Fibroblast of the aortic adventitia (primary cell): Measurements from ENCODE around the gene HMG20A. TPM values are rescaled to one million over a fixed set of nuclear protein-coding genes. Genes with fewer than 3 reads are reported as not detected.
"Not testable (repeated sequence)": the region's sequence is repeated elsewhere in the genome, so short reads cannot be mapped to it uniquely, and the experiment has no call there.

Experiments used
- DNase-seq: peaks from one replicate; pipeline ENCODE4 v3.0.0-alpha.2; 2010; ENCODE audit warnings: low read depth
- H3K4me3 ChIP-seq: 2 replicates; pipeline ENCODE4 v1.5.1; 2011; ENCODE audit warnings: low read depth, mild to moderate bottlenecking, control low read depth, low read length, moderate library complexity
- total RNA-seq: library from RNA; depleted of rRNA; stranded (reverse); fragments of >200 nt; gene quantifications from 2 replicates; pipeline ENCODE4 v1.2.3, GENCODE V29; 2012; ENCODE audit warnings: low replicate concordance
- TF ChIP-seq, protein P1 (sequence below): IDR thresholded peaks from 2 replicates; pipeline ENCODE4 v1.5.1; 2011; ENCODE audit warnings: mild to moderate bottlenecking, low read length, control low read depth, inconsistent platforms; ENCODE audit not compliant: insufficient read depth

HMG20A gene
- total RNA-seq, 1 donor: 28.7 TPM

DNA sequence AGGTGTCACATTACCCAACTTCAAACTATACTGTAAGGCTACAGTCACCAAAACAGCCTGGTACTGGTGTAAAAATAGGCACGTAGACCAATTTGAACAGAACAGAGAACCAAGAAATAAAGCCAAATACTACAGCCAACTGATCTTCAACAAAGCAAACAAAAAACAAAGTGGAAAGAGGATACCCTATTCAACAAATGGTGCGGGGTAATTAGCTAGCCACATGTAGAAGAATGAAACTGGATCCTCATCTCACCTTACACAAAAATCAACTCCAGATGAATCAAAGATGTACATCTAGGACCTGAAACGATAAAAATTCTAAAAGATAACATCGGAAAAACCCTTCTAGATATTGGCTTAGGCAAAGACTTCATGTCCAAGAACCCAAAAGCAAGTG lies 13.8 kb upstream of the HMG20A start:
- TF ChIP-seq, protein P1, sequence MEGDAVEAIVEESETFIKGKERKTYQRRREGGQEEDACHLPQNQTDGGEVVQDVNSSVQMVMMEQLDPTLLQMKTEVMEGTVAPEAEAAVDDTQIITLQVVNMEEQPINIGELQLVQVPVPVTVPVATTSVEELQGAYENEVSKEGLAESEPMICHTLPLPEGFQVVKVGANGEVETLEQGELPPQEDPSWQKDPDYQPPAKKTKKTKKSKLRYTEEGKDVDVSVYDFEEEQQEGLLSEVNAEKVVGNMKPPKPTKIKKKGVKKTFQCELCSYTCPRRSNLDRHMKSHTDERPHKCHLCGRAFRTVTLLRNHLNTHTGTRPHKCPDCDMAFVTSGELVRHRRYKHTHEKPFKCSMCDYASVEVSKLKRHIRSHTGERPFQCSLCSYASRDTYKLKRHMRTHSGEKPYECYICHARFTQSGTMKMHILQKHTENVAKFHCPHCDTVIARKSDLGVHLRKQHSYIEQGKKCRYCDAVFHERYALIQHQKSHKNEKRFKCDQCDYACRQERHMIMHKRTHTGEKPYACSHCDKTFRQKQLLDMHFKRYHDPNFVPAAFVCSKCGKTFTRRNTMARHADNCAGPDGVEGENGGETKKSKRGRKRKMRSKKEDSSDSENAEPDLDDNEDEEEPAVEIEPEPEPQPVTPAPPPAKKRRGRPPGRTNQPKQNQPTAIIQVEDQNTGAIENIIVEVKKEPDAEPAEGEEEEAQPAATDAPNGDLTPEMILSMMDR: no peak
- H3K4me3 ChIP-seq: no peak overlapping the region
- no peak for DNase-seq

DNA sequence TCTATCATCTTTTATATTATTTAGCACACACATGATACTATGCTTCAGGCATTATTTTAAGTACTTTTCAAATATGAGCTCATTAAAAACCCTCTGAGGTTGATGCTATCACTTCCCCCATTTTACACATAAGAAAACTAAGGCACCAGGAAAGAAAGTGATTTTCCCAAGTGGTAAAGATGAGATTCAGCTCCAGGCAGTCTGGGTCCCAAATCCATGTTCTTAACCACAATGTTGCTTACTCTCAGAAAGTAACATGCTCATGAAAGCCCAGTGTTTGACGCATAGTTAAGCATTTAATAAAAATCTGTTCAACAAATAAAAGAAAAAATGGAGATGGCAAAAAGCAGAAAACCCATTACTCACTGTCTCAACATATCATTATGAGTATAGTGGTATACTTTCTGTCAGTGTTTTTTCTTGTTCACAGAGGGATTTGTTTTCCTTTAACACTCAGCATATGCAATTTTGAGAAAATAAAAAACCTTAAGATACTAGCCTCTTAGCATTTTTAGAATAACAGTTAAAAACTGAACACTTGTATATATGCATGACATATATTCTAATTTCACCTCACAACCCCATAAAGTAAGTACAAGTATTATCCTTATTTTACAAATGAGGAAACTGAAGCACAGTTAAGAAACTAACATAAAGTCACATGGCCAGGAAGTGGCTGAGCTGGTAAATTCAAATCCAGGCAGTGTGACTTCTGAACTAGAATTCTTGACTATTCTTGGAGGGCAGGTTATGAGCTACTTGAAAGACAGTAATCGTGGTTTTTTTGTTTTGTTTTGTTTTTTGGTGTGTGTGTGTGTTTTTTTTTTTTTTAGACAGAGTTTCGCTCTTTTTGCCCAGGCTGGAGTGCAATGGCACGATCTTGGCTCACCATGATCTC lies 11.2 kb upstream of the HMG20A start:
- no peak for DNase-seq
- H3K4me3 ChIP-seq: no peak overlapping the region
- TF ChIP-seq, protein P1: no peak

DNA sequence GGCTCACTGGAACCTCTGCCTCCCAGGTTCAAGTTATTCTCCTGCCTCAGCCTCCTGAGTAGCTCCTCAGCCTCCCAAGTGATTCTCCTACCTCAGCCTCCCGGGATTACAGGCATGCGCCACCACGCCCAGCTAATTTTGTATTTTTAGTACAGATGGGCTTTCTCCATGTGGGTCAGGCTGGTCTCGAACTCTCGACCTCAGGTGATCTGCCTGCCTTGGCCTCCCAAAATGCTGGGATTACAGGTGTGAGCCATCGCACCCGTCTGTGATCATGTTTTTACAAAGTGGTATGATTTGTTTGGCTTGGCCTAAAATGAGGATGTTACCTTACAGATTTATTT lies 10.6 kb upstream of the HMG20A start:
- not testable (repeated sequence) for H3K4me3 ChIP-seq, DNase-seq

DNA sequence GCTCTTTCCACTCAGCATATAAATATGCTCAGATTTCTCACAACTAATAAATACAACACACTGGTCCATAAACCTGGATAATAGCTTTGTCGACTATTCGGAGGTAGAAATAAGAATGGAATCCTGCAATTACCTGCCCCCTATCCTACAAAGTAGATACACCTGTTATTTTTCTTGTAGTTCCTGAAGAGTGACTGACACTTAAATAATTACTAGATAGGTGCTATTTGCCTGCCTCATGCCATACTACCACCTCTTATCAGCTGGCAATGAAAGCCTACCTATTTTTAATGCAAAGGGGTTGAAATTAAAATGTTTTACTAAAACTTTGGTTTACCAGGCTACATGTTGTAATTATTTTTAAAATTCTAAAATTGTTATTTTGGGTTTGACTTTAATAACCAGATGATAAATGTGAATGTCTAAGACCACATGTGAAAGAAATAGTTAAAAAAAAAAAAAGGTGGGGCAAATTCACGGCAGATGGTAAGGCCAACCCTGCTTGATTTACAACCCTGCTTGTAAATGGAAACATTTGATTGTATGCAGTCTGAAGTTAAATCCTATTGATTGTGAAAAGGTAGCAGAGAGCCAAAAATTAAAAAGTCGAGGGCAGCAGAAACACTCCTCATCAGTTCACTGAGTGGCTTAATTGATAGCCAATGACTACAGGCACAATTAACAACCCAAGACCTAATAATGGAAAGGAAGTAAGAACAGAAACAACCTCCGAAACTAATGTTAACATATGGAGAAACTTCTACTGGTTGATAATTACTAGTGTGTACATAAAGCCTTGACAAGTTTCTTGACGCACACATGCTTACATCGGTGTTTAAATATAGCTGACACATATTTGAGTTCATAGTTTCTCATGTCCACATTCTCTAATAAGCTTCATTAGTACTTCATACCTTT lies 9.7 kb upstream of the HMG20A start:
- DNase-seq: no peak
- TF ChIP-seq, protein P1: no peak
- H3K4me3 ChIP-seq: no peak overlapping the region

DNA sequence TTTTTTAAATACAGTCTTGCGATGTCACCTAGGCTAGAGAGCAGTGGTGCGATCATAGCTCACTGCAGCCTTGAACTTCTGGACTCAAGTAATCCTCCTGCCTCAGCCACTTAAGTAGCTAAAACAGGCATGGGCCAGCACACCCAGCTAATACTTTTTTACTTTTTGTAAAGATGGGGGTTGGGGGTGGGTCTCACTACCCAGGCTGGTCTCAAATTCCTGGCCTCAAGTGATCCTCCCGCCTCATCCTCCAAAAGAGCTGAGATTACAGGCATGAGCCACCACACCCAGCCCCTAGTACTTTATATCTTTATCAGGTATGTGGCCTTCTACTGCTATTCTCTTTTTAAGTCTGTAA lies 9.1 kb upstream of the HMG20A start:
- TF ChIP-seq, protein P1: no peak
- H3K4me3 ChIP-seq: no peak overlapping the region
- no peak for DNase-seq

DNA sequence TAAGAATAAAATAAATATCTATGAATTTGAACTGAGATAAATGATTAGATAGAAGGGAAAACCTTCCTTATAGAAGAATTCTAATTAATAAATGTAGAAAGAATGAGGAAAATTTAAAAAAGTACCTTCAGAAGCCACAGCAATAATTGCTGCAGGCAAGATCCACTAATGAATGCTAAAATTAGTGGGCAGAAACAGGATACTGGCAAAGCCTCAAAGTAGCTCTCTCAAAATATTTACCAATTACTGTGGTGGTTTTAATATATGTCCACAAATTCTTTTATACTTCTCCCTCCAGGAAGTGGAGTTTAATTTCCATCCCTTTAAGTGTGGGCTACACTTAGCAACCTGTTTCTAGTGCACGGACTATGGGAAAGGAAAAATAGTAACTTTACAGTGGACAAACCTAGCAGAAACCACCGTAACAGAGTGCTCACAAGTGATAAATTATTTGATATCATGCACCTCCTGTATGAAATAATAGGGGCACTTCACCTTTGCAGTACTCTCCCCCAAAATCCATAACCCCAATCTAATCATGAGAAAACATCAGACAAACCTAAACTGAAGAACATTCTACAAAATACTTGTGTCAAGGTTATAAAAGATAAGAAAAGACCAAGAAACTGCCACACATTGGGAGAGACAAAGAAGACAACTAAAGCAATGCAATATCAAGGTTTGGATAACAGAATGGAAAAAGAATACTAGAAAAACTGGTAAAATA lies 7.6 kb upstream of the HMG20A start:
- no peak overlapping the region for H3K4me3 ChIP-seq
- TF ChIP-seq, protein P1: no peak
- DNase-seq: no peak
